ENCODE data around the gene DBH. TPM values are rescaled to one million over a fixed set of nuclear protein-coding genes. Genes with fewer than 3 reads are reported as not detected.

DBH gene
- total RNA-seq, 4 donors from 2014 or later = not detected

DNA sequence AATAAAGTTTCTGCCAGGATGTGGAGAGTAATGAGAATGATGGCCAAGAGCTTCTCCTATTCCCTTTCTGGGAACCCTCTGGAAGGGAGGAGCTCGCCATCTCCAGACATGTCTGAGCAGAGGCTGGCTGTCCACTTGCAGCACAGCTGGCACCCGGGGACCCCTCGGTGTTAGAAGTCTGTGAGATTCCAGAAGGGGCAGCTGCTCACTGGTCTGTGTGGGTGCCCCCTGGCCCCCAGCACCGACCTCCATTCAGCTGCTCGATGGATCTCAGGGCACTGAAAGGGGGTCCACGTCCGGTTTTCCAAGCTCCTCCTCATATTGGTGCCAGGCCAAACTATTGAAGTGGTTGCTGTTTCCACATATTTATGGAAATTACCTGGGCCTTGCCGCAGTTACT, 23.3 kb upstream of the DBH start:
- no peak overlapping the region for H3K27ac ChIP-seq
- no peak overlapping the region for H3K4me3 ChIP-seq
- peaks cover 0 to 4% of the 10 kb centered on the region in 2 donors for H3K27me3 ChIP-seq
- H3K36me3 ChIP-seq = no peaks in the 10 kb centered on the region
- DNase-seq = no peak
- no peaks in the 10 kb centered on the region for H3K9me3 ChIP-seq
- no peaks in the 10 kb centered on the region for H3K4me1 ChIP-seq
- TF ChIP-seq CTCF (IDR thresholded peaks at IDR 0.05) (no peak), POLR2A (IDR thresholded peaks at IDR 0.05) (no peak)

GRCh38 chr9:133613432-133613831, 22.7 kb upstream of the DBH start:
- TF ChIP-seq CTCF (IDR thresholded peaks at IDR 0.05) = no peak
- TF ChIP-seq POLR2A (IDR thresholded peaks at IDR 0.05) = no peak
- Histone ChIP-seq H3K4me3 (no peak overlapping the region), H3K9me3 (no peaks in the 10 kb centered on the region), H3K4me1 (no peaks in the 10 kb centered on the region), H3K27ac (no peak overlapping the region), H3K36me3 (no peaks in the 10 kb centered on the region), H3K27me3 (peaks cover 0 to 4% of the 10 kb centered on the region in 2 donors)
- no peak for DNase-seq

DNA sequence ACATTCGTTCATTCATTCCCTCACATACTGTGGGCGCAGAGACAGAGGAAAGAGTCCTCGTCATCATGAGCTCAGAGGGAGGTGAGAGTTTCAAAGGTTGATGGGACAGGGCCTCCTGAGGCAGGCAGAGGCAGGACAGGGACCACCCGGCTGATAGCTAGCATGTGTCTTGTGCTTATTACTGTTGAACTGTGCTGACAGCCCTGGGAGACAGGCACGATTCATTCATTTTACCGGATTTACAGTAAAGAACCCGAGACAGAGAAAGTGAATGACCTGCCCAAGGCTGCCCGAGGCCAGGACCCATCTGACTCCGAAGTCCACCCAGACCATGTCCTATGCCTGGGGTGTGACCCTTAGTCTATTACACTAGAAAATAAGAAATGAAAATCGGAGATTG, 22.1 kb upstream of the DBH start:
- H3K27me3 ChIP-seq = peaks cover 0 to under 1% of the 10 kb centered on the region in 2 donors
- H3K4me3 ChIP-seq = no peak overlapping the region
- H3K9me3 ChIP-seq = no peaks in the 10 kb centered on the region
- H3K36me3 ChIP-seq = no peaks in the 10 kb centered on the region
- TF ChIP-seq CTCF (IDR thresholded peaks at IDR 0.05) (no peak), POLR2A (IDR thresholded peaks at IDR 0.05) (no peak)
- no peaks in the 10 kb centered on the region for H3K4me1 ChIP-seq
- DNase-seq = no peak
- no peak overlapping the region for H3K27ac ChIP-seq

DNA sequence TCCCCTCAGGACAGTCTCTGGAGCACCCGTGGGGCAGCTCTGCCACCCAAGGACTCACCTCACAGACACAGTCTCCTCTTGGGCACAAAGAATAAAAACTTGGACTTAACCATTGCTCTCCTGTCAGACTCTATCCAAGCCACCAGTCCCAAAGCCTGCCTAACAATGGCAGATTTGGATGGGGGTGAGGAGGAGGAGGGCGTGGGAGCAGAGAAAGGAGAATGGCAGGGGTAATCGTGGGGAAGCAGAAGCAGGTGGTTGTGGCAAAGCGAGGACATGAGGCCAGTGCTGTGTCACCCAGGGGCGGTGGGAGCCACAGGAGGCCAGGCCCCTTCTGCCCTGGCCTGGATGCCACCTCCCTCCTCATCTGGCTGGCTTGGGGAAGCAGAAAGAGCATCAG, 21.5 kb upstream of the DBH start:
- Histone ChIP-seq H3K9me3 (no peaks in the 10 kb centered on the region), H3K27ac (no peak overlapping the region), H3K4me3 (no peak overlapping the region), H3K36me3 (no peaks in the 10 kb centered on the region), H3K4me1 (peaks cover 0 to 4% (median 0%) of the 10 kb centered on the region in 4 donors), H3K27me3 (no peaks in the 10 kb centered on the region)
- no peak for TF ChIP-seq CTCF (IDR thresholded peaks at IDR 0.05)
- no peak for TF ChIP-seq POLR2A (IDR thresholded peaks at IDR 0.05)
- DNase-seq = no peak

- Histone ChIP-seq H3K9me3 (no peaks in the 10 kb centered on the region), H3K36me3 (no peaks in the 10 kb centered on the region), H3K4me1 (peaks cover 0 to 9% (median 0%) of the 10 kb centered on the region in 4 donors), H3K4me3 (no peak overlapping the region), H3K27ac (no peak overlapping the region), H3K27me3 (no peaks in the 10 kb centered on the region)
- TF ChIP-seq POLR2A (IDR thresholded peaks at IDR 0.05) (no peak), CTCF (IDR thresholded peaks at IDR 0.05) (no peak)
- no peak for DNase-seq
These were observed 21.0 kb upstream of the DBH start for GRCh38 chr9:133615186-133615585.

DNA sequence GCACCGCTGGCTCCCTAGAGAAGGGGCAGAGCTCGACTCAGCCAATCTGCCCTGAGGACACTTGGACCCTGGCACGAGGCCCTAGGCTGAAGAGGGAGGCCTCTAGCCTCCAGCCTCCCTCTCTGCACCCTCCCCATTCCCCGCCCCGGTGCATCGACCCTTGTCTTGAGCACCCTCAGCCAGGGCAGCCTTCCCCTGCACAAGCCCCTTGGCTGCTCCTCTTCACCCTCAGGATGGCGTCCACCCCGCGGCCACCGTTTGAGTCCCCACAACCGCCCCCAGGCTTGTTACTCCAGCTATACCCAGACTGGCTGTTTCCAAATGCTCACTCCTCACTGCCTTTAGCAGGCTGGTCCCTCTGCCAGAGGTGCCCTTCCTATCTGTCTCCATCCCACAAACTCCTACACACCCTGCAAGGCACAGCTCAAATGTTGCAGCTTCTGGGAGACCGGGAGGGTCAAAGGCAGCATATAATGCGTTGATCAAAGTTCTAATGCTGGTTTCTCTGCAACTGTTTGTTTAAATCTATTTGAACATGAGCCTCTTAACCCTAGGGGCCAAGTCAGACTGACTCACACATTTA, 20.5 kb upstream of the DBH start:
- DNase-seq = no peak
- no peak overlapping the region for H3K4me3 ChIP-seq
- no peak overlapping the region for H3K27ac ChIP-seq
- TF ChIP-seq CTCF (IDR thresholded peaks at IDR 0.05) = no peak
- no peaks in the 10 kb centered on the region for H3K27me3 ChIP-seq
- H3K4me1 ChIP-seq = peaks cover 0 to 10% (median under 1%) of the 10 kb centered on the region in 4 donors
- H3K9me3 ChIP-seq = no peaks in the 10 kb centered on the region
- H3K36me3 ChIP-seq = no peaks in the 10 kb centered on the region
